Astrocyte (in vitro differentiated cells and primary cell): ENCODE data around the gene PANX2. TPM values are rescaled to one million over a fixed set of nuclear protein-coding genes. Genes with fewer than 3 reads are reported as not detected.

Source experiments
- DNase-seq: peaks from one replicate; pipeline ENCODE4 v3.0.0-alpha.2; 2010; ENCODE audit warnings: low read depth
- FAIRE-seq: peaks from 2 replicates; lab custom pipeline; 2011; peaks lifted over from hg19 to GRCh38; lab: Jason Lieb, UNC
- H2AFZ ChIP-seq: 2 replicates; pipeline ENCODE4 v1.6.0; 2012; ENCODE audit warnings: low read depth, low read length, inconsistent platforms
- H3K27ac ChIP-seq: 2 replicates; pipeline ENCODE4 v1.5.1; 2011; ENCODE audit warnings: low read depth, low read length, inconsistent platforms
- H3K27me3 ChIP-seq: 2 replicates; pipeline ENCODE4 v1.6.0; 2011; ENCODE audit warnings: low read length, inconsistent platforms; ENCODE audit not compliant: insufficient read depth
- H3K36me3 ChIP-seq: 2 replicates; pipeline ENCODE4 v1.5.1; 2011; ENCODE audit warnings: low read length, inconsistent platforms; ENCODE audit not compliant: insufficient read depth
- H3K4me1 ChIP-seq: 2 replicates; pipeline ENCODE4 v1.5.1; 2011; ENCODE audit warnings: low read length, inconsistent platforms; ENCODE audit not compliant: insufficient read depth
- H3K4me2 ChIP-seq: 2 replicates; pipeline ENCODE4 v1.6.0; 2012; ENCODE audit warnings: low read length, inconsistent platforms
- H3K4me3 ChIP-seq: 2 replicates; pipeline ENCODE4 v1.5.1; 2011; ENCODE audit warnings: low read depth, mild to moderate bottlenecking, low read length, inconsistent platforms; ENCODE audit not compliant: insufficient read depth
- H3K79me2 ChIP-seq: 2 replicates; pipeline ENCODE4 v1.6.0; 2012; ENCODE audit warnings: mild to moderate bottlenecking, low read length, inconsistent platforms; ENCODE audit not compliant: insufficient read depth
- H3K9ac ChIP-seq: 2 replicates; pipeline ENCODE4 v1.6.0; 2012; ENCODE audit warnings: mild to moderate bottlenecking, low read length, inconsistent platforms
- H3K9me3 ChIP-seq: 2 replicates; pipeline ENCODE4 v1.5.1; 2012; ENCODE audit warnings: low read depth, mild to moderate bottlenecking, low read length, inconsistent platforms; ENCODE audit not compliant: insufficient read depth
- H4K20me1 ChIP-seq: 2 replicates; pipeline ENCODE4 v1.6.0; 2012; ENCODE audit warnings: low read length, inconsistent platforms; ENCODE audit not compliant: insufficient read depth
- H3K27ac Mint-ChIP-seq: one replicate; pipeline ENCODE4 v1.8.0; 2021; ENCODE audit warnings: mild to moderate bottlenecking, mixed read lengths; ENCODE audit not compliant: unreplicated experiment
- H3K27me3 Mint-ChIP-seq: one replicate; pipeline ENCODE4 v1.8.0; 2021; ENCODE audit warnings: low read depth, mixed read lengths; ENCODE audit not compliant: unreplicated experiment
- H3K36me3 Mint-ChIP-seq: one replicate; pipeline ENCODE4 v1.8.0; 2021; ENCODE audit warnings: low read depth, mixed read lengths; ENCODE audit not compliant: unreplicated experiment
- H3K4me1 Mint-ChIP-seq: one replicate; pipeline ENCODE4 v1.8.0; 2021; ENCODE audit warnings: low read depth, mixed read lengths; ENCODE audit not compliant: unreplicated experiment
- H3K4me3 Mint-ChIP-seq: one replicate; pipeline ENCODE4 v1.8.0; 2021; ENCODE audit warnings: mild to moderate bottlenecking, moderate library complexity, mixed read lengths; ENCODE audit not compliant: unreplicated experiment
- H3K9me3 Mint-ChIP-seq: one replicate; pipeline ENCODE4 v1.8.0; 2021; ENCODE audit warnings: mild to moderate bottlenecking, mixed read lengths; ENCODE audit not compliant: unreplicated experiment
- CTCF ChIP-seq: IDR thresholded peaks from 2 replicates; pipeline ENCODE4 v1.5.1; 2011; ENCODE audit warnings: low read depth, mild to moderate bottlenecking, inconsistent platforms, low read length, moderate library complexity; ENCODE audit not compliant: insufficient read depth
- EZH2 ChIP-seq: IDR thresholded peaks from 2 replicates; pipeline ENCODE4 v1.6.1; 2012; ENCODE audit warnings: mild to moderate bottlenecking, low read length, inconsistent platforms; ENCODE audit not compliant: insufficient read depth
- total RNA-seq: library from RNA; stranded (reverse); gene quantifications from 2 replicates; pipeline ENCODE4 v1.2.1, GENCODE V29; 2021

The PANX2 gene
- total RNA-seq, 1 donor from 2014 or later = 2.3 TPM

GRCh38 chr22:50202130-50202666, 31.7 kb downstream of the PANX2 start:
- H3K9ac ChIP-seq = peak overlapping the region; percentile 79
- no peaks in the 10 kb centered on the region for H3K27me3 Mint-ChIP-seq
- H3K4me3 ChIP-seq = peak overlapping the region; percentile 66
- peak overlapping the region; percentile 88 for H3K4me3 Mint-ChIP-seq
- peaks cover 52% of the 10 kb centered on the region for H4K20me1 ChIP-seq
- H3K4me1 Mint-ChIP-seq = no peaks in the 10 kb centered on the region
- no peak for TF ChIP-seq CTCF
- no peak for TF ChIP-seq EZH2
- no peaks in the 10 kb centered on the region for H3K9me3 ChIP-seq
- H3K27ac Mint-ChIP-seq = peak overlapping the region; percentile 42
- FAIRE-seq (no peak), DNase-seq (no peak)
- peaks cover 9% of the 10 kb centered on the region for H3K36me3 ChIP-seq
- peaks cover 13% of the 10 kb centered on the region for H3K4me1 ChIP-seq
- no peaks in the 10 kb centered on the region for H3K9me3 Mint-ChIP-seq
- H3K4me2 ChIP-seq = peak overlapping the region; percentile 97
- no peak overlapping the region for H3K27ac ChIP-seq
- H3K36me3 Mint-ChIP-seq = peaks cover 14% of the 10 kb centered on the region
- peaks cover 54% of the 10 kb centered on the region for H3K79me2 ChIP-seq
- H2AFZ ChIP-seq = no peak overlapping the region
- no peaks in the 10 kb centered on the region for H3K27me3 ChIP-seq

GRCh38 chr22:50203288-50203687, 32.8 kb downstream of the PANX2 start:
- H3K36me3 Mint-ChIP-seq = peaks cover 14% of the 10 kb centered on the region
- H3K4me3 ChIP-seq = no peak overlapping the region

More at GRCh38 chr22:50203288-50203687, 32.8 kb downstream of the PANX2 start:
- Histone ChIP-seq H3K9me3 (no peaks in the 10 kb centered on the region), H3K4me2 (no peak overlapping the region), H3K9ac (no peak overlapping the region), H3K27ac (no peak overlapping the region), H3K36me3 (peaks cover 11% of the 10 kb centered on the region), H2AFZ (no peak overlapping the region), H3K27me3 (no peaks in the 10 kb centered on the region), H4K20me1 (peaks cover 60% of the 10 kb centered on the region), H3K4me1 (peaks cover 13% of the 10 kb centered on the region), H3K79me2 (peaks cover 54% of the 10 kb centered on the region)
- DNase-seq = no peak
- TF ChIP-seq EZH2 (no peak), CTCF (no peak)
- H3K4me1 Mint-ChIP-seq = no peaks in the 10 kb centered on the region
- peak overlapping the region; percentile 28 for H3K4me3 Mint-ChIP-seq
- H3K9me3 Mint-ChIP-seq = no peaks in the 10 kb centered on the region
- no peaks in the 10 kb centered on the region for H3K27me3 Mint-ChIP-seq
- H3K27ac Mint-ChIP-seq = no peak overlapping the region
- no peak for FAIRE-seq
